Ovary (tissue), 1 donor: Measurements from ENCODE around the gene EPHB1.

Source experiments
- EP300 ChIP-seq: sonication (generic); formaldehyde crosslinking; IDR thresholded peaks from one replicate; pipeline ENCODE4 v1.6.1; 2017; ENCODE audit warnings: antibody characterized with exemption
- POLR2A ChIP-seq: fragments of 450-650 bp; IDR thresholded peaks from one replicate; pipeline ENCODE4 v1.6.1; 2017; ENCODE audit warnings: antibody characterized with exemption, mild to moderate bottlenecking, moderate library complexity

DNA sequence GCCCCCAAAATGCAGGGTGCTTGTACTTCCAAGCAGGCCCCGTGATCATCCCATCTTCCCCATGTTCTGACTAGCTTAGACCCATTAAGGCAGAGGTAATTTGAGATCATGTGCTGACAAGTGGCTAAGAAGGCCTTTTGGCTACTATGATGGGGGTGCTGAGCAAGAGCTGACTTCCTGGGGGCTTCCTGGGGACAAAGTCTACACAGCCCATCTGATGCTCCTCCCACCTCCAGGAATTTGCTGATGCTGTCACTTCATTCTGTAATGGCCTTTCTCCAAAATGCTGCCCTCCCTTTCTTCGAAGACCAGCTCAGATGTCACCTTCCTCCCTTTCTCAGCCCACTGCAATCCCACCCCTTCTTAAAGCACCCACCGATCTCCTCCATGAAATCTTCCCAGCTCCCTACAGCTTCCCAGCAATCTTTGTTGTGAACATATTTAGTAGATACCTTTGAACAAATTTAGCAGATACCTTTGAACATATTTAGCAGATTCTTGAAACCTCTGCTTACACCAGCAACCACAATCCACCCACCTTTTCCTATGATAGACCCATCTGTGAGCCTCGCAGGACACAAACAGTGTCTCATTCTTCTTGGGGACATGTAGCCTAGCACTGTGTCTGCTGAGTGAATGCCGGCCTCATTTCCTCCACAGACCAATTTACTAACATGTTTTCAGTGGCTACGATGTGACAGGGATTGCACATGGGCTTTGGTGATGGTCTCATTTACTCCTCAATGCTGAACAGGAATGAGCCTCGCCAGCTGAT is 223.3 kb downstream of the EPHB1 start:
- TF ChIP-seq POLR2A = no peak
- no peak for TF ChIP-seq EP300
